HG02943 (cell line): Measurements from ENCODE around the gene SERPINA12.

Source experiments
- ATAC-seq: cut with Tn5 transposase; IDR thresholded peaks from one replicate; pipeline ENCODE4 v1.9.1; 2021; ENCODE audit warnings: mild to moderate bottlenecking, low read depth, moderate library complexity; ENCODE audit not compliant: unreplicated experiment

SERPINA12 gene, protein sequence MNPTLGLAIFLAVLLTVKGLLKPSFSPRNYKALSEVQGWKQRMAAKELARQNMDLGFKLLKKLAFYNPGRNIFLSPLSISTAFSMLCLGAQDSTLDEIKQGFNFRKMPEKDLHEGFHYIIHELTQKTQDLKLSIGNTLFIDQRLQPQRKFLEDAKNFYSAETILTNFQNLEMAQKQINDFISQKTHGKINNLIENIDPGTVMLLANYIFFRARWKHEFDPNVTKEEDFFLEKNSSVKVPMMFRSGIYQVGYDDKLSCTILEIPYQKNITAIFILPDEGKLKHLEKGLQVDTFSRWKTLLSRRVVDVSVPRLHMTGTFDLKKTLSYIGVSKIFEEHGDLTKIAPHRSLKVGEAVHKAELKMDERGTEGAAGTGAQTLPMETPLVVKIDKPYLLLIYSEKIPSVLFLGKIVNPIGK

DNA sequence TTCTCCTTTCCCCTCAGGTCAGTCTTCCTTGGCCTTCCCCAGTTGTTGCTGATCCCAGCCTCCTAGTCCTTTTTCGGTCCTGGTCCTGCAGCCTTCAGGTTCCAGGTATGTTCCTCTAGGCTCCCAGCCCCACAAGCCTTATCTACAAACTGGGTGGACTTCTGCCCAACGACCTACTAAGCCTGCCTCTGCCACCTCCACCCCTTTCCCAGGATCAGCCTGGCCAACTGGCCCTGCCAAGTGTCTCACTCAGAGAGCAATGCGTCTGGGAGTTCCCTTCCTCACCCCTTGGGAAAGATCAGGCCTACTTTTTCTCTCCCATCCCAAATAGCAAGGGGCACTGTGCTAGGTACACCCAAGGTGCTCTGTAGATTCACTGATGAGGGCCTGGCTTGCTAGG, at the start of gene SERPINA12:
Gene SERPINA12, minus strand, starts transcription at position 114 of the 400 bp plus-strand sequence. CDS start 11,072 bp downstream, outside the sequence.
- no peak for ATAC-seq

DNA sequence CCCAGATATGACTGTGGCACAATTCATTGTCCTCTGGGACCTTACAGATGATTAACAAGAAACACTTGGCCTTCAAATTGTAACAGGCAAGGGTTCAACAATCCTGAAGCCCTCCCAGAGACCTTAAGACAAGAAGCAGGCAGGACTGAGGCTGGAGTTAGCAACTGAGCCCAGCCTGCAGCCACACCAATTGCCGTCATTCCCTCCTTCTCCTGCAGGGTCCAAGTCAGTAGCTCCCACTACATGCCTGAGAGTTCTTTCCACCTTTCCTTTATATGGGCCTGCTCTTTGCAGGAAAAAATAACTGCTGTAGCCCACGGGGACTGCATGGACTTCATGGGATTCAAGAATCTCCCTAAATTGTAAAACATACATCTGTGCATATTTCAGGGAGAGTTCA, 49.6 kb upstream of the SERPINA12 start:
- no peak for ATAC-seq

DNA sequence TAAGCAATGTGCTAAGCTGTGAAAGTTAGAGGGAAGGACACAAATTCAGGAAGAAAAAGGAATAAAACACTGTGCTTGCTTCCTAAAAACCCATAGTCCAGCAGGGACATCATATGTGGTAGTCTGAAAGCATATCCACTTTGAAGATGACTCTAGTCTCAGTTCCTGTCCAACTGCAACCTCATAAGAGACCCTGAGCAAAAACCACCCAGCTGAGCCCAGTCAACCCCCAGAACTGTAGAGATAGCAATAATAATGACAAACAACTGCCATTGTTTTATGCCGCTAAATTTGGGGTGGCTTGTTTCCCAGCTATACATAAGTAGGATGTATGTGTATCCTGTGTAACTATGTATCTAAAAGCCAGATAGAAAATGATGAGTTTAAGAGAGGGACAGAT, 48.1 kb upstream of the SERPINA12 start:
- no peak for ATAC-seq

DNA sequence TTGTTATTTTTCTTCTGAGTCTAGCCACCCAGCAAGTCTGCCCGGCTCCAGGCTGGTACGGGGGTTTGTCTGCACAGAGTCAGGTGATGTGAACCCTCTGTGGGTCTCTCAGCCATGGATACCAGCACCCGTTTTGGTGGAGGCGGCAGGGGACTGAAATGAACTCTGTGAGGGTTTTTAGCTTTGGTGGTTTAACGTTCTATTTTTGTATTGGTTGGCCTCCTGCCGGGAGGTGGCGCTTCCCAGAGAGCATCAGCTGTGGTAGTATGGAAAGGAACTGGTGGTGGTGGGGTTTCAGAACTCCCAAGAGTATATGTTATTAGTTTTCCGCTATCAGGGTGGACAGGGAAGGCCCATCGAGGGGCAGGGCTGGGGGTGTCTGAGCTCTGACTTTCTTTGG, 46.7 kb upstream of the SERPINA12 start:
- no peak for ATAC-seq

DNA sequence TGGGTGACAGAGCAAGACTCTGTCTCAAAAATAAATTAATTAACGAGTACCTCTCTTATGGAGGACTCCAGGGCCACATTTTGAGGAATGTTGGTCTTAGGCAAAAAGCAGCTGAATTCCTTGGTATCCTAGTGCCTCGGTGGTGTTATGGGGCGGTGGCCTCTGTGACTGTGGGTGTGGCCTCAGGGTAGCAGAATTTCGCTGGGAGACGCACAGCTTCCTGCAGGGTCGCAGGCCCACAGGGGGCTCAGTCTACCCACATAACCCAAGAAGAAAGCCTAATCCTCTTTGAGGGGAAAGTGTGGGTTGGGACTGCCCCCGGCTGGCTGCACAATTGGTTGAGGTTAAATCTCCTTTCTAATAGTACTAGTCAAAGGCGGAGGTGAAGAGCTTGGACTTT, 40.8 kb upstream of the SERPINA12 start:
- ATAC-seq, result no peak

DNA sequence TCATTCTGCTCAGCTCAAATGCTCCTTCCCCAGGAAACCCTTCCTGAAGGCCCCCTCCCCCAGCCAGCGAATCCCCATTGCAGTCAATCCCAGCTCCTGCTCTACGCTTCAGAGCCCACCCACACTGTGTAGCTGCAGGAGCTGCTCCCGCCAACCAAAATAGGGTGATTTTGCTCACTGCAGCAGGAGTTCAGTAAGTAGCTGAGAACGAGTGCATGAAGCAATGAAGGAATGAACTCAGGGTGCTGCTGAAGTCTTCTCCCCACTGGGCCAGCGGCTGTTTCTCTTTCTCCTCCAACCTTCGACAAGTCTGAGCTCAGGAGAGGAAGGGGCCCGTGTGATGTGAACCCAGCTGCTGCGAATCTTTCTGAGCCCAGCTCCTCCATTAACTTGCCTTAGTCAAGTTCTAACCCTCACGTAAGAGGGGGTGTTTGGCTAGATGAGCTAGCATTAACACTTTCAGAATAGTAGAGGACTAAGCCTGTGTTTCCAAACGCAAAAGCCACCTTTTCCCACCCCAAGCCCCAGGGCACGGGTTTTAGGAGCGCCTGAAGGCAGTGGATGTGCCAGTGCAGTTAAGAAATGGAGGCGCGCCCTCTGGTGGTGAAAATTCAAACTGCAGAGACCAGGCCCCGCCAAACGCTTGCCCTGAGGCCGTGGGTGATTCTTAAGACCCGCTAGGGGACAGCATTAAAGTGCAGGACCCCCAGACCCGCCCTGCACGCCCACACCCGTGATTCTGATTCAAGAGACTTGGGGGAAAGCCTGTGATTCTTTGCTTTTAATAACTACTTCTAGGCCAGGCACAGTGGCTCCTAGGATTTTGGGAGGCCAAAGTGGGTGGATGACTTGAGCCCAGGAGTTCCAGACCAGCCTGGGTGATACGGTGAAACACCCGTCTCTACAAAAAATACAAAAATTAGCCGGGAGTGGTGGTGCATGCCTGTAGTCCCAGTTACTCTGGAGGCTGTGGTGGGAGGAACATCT, 40.0 kb upstream of the SERPINA12 start:
- no peak for ATAC-seq

DNA sequence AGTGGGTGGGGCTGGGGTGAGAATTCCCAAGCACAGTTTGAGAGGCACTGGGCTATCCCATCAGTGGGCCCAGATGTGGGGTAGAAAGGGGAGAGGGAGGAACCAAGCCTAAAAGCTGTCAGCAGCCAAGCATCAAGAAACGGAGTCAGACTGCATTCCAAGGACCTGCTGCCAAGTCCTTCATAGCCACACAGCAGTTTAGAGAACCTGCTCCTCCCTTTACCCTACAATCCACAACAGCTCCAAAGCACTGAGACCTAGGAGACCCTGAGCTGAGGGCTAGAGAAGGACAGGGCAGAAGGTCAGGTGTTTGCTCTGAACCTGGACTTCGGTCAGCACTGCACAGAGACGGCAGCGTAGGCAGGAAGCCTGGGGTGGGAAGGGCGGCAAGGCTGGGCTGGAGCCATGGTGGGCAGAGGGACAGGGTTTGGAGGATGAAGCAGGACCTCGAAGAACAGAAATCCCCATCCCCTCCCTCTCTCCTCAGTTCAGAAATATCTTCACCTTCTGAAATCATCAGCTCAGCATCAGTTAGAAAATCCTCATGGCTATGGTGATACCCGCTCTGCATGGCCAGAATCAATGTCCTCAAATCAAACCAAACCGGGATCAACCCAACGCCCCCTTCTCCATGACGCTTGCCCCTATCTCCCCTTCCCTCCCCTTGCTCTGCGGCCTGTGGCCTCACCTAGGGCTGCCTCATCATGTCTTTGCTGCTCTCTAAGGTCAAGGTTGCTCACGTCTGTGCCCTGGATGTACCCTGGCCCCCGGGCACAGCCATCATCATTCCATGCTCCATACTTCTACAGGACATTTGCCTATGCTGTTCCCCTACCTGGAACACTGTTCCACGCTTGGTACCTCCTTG, 39.1 kb upstream of the SERPINA12 start:
- no peak for ATAC-seq

DNA sequence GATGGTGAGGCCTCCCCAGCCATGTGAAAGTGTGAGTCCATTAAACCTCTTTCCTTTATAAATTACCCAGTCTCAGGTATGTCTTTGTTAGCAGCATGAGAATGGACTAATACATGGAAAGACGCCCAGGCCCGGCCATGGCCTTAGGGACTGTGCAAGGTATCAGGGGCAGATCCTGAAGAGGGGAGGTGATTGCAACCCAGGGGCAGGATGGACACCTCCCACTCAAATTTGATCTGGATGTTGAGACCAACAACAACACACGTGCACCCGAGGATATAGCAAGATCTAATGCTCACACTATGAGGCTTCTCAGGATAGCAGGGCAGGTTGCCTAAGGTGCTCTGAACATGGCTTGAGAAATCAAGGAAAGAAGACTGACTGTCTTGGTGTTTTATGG, 38.5 kb upstream of the SERPINA12 start:
- ATAC-seq, result no peak

DNA sequence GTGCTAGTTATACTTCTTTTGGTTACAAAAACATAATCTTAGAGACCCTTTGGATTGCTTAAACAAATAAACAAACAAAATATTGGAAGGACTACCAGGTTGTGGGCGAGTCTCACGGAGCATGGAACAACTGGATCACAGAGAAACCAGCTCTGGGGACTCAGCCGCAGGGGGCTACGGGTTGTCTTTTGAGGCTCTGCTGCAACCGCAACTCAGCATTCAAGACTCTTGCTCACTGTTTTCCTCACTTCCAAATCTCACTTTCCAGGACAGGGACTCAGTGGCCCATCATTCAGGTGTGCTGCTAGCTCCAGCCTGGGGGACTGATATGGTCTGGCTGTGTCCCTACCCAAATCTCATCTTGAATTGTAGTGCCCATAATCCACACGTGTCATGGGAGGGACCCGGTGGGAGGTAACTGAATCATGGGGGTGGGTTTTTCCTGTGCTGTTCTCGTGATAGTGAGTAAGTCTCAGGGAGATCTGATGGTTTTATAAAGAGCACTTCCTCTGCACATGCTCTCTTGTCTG, 37.9 kb upstream of the SERPINA12 start:
- ATAC-seq, result no peak

DNA sequence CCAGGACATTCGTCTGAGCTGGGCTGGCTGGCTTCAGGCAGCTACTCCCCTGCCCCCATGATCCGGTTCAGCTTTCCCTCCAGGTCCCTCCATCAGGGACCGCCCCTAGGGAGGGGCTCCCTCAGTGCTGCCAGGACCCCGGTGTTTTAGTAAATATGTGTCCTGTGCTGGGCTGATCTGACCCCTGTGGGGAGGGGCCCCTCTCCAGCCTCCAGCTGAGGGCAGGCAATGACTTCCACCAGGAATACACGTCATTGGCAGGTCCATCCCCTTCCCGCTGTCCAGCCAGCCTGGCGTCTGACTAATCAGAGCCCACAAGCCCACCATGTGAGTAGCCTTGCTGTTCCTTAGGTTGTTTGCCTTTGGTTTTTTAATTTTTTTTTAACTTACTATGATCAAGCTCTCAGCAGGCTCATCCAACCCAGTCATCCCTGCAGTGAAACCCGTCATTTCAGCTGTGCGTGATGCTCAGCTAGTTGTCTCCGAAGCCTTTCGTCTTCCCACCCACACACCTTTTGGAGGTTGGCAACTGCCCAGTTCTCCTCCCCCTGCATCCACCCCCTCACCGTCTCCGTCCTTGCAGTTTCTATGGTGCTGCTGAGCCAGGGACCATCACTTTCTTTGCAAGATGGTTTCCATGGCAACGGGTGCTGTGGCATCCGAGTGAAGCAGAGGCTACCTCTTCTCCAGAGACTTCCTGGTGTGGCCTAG, 36.0 kb upstream of the SERPINA12 start:
- ATAC-seq, result no peak

DNA sequence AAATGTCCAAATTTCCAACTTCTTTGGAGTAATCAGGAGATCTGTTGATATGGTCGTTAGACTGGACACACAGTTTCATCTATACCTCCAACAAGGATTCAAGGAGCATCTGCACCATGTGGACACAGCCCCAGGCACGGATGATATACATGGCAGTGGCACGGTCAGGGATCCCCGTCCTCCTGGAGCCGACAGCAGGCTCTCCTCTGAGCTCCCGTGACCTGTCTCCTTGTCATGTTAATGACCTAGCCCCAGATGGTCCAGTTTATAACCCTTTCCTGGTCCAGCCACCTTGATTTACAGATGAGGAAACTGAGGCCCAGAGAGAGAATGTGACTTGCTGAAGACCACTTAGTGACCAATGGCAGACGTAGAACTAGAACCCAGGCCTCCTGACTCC, 35.5 kb upstream of the SERPINA12 start:
- no peak for ATAC-seq

DNA sequence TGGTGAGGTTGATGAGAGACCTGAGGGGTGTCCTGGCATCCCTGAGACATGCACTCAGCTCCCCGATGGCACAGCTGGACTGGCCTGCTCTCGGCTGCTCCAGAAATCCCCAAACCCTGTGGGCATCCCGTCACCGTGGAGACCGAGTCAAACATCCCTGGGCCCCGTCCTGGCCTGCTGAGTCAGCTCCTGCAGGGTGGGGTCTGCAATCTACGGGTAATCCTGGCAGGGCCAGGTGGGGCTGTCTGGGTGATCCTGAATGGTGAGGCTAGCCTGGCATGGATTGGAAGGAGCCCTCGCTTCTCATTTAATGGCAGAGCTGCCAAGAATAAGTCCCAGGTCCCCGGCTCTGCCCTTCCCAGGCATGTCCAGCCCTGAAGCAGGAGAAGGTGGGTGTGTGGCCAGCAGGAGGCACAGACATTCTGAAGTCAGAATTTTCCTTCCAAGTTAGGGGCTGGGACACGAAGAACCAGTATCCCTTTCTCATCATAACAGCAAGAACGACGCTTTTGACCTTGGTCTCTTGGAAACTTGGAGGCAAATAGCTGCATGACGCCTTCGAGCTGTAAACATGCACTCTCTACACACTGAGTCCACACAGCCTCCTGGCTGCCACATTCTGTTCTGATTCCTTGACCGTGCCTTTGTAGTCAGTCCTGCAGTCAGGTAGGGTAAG, 34.3 kb upstream of the SERPINA12 start:
- ATAC-seq, result no peak

DNA sequence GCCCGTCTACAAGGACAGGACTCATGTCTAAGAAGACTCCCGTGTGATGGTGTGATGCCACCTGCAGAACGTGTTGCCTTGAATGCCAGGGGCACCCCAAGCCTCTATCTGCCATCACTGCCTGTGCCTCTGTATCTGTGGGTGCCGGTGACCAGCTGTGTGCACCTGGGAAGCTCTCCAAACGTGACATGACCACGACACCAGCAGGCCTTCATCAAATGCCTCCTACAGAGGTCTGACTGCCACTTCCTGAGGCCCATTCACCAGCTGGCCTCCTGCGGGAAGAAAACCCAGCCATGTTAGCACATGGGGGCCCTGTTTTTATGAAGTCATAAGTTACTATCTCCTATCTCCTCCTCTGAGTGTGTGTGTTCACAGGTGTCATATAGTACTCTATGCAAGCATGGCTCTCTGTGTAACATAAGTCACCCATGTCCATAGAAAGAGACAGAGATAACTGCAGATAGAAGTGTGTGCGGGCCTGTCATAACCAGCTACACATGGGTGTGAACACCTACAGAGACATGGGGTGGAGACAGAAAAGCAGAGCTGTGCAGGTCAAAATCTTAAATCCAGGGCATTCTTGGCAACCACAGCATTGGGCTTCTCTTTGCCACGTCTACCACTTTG, 33.7 kb upstream of the SERPINA12 start:
- ATAC-seq, result no peak

DNA sequence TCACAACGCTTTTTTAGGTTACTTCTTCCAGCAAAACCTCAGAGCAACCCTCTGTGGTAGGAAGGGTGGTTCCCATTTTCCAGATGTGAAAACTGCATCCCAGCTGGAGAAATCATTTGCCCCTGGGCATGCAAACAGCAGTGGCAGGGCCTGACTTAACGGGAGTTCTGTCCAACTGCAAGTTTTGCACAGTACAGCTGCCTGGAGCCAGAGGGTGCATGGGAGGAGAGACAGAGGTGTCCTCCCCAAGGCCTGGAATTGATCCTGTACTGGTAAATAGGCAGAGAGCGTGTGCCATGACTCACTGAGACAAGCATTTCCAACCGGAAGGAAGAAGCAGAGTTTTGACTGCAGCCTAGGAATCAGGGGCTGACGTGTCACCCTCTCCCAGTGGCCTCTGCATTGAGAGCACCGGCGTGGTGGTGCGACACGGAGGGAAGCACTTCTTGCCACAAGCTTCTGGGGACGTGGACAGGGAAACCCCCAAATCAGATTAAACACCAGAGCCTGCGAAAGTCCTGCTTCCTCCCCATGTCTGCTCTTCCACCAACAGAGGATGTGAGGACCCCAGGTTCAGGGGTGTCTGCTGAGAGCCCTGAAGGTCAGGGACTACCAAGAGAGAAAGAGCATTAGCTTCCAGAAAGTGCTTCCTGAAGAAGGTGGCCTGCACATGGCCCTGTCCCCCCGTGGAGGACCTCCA, 33.0 kb upstream of the SERPINA12 start:
- ATAC-seq, result no peak

DNA sequence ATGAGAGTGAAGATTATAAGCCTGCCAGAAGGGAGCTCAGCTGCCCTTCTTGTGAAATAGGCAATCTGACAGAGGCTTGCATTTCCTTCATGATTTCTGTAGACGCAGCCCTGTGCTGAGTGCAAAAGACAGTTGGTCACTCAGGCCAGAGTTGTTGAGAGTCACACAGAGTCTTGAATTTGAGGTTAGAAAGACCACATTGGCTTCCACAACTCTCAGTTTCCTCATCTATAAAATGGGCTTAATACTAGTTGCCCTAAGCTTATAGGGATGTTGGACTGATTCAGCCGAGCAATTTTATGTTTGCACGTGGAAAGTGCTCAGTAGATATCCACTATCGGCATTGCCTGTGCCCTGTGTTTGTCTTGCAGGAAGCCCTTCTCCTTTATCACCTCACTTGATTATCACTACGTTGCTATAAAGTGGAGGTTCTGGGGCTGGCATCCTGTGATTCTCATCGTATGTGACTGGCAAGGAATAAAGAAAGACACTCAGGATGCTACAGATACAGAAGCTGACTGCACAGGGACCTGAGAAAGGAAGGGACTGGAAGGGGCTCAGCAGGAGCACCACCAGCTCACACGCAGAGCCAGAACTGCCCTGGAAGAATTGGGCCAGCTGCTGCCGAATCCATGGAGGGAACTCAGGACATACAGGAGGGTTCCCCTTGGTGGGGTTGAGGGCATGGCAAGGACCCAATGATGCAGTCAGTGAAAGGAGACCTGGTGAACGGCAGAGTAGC, 32.1 kb upstream of the SERPINA12 start:
- ATAC-seq, result no peak

DNA sequence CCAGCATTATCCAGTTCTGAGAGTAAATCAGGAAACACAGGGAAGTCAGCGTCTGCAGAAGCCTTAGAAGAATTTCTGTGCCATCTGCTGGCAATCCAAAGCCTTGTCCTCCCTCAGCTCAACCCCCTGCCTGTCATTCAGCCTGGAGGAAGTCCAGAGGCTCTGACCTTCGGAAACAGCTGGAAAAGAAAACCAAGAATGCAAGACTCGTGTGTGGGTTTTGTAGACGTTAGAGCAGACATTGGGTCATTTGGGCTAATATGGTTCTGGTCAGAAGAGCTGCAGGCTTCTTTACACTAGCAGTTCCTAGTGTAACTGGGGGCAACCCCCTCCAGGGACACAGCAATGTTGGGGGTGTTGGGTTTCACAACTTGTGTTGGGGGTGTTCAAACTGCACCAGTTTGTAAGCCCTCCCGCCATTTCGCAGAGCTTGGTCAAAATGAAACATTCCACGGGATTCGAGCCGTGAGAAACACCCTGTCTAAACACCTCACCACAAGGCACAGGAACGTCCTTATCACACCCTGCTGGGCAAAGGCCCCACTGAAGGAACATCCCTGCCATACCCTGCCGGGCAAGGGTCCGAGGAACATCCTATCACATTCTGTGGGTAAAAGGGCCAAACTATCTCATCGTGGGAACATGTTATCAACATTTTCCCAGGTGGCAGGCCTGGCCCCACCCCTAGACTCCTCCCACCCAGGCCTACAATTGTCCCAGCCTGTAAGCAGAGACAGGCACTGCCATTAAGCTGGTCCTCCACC, 30.9 kb upstream of the SERPINA12 start:
- ATAC-seq, result no peak

DNA sequence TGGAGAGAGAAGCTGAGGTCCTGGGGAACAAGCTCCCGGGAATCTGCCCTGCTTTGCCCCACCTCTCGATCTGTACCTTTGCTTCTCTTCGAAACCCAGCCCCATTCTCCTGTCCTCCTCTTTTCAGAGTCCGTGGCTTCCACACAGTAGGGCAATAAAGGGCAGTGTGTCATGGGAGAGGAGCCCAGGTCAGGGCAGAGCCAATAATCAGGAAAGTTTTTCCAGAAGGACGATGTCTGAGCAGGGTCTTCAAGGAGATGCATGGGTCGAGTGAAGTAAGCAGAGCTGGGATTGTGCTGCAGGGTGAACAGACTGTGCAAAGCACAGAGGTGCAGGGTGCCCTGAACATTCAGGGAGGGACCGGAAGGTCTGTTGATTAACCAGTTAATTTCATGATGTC, 29.9 kb upstream of the SERPINA12 start:
- ATAC-seq, result no peak
